HG02610 (cell line): ENCODE measurements around the gene OPCML.

Experiments
- ATAC-seq: cut with Tn5 transposase; IDR thresholded peaks from one replicate; pipeline ENCODE4 v1.9.1; 2021; ENCODE audit warnings: mild to moderate bottlenecking, moderate library complexity; ENCODE audit not compliant: unreplicated experiment

The OPCML gene

DNA sequence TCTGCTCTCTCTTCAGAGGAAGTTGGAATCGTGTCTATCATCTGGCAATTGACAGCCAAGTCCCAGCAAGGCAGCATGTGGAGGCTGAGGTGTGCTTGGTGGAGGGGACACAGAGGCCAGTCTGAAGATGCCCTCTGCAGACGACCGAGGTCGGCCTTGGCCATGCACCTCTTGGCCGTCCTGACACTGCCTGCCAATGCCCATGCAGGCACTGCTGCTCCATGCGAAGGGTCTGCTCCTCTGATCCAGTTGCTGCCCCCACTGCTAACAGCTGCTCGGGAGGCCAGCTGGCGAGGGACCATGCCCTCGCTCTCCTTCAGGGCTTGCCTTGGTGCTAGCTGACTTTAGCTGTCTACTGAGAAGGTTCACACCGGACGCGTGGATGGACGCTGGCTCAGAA is 527.9 kb downstream of the OPCML start:
- ATAC-seq, result no peak

DNA sequence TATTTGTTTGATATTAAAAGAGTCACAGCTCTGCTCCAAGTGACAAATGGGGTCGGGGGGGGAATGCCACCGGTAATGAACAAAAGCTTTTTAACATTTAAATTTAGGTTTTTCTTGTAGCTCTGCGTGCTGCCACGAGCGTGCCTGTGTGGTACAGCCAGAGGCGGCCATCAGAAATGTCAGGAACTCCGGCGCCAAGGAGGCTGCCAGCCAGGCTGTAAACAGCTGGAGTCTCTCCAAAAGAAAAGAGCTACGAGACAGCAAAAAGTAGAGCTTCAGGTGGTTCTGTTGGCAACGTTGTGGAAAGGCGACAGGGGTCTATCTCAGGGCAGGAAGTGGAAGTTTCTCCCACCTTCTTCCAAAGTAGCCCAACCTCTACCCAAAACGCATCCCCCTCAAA is 532.8 kb downstream of the OPCML start:
- no peak for ATAC-seq

DNA sequence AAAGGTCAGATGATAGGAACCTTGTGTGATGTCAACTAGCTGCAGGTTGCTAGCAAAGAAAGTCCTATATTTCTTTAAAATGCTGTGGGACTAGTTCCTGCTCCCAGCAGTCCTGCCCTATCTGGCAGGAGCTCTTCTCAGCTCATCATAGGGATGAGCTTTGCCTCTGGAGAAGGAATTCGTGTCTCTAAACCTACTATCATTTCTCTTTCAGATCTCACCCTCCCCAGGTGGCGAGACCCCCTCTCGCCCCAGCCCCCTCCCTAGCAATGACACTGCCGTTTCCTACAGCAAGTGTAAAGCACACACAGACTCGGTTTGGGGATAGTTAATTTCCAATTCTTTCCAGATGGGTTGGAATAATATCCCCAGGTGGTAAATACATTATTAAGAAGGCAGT is 533.3 kb downstream of the OPCML start:
- ATAC-seq, result no peak

- ATAC-seq, result no peak
These were observed 534.9 kb downstream of the OPCML start for GRCh38 chr11:132997396-132997795.

DNA sequence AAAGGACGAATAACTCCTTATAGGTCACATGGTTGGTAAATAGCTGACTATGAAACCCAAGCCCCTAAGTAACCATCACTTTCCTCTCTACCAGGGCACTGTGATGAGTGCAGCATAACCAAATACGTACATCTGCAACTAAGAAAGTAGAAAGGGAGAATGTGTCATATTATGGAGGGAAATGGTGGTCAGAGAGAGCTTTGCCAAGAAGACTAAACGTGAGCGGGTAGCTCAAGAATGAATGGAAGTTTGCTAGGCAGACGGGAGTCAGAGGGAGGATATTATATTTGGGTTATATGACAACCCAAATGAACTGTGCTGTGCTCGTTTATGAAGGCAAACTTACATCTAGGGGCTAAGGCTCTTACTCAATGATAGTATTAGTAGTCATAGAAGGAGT is 537.3 kb downstream of the OPCML start:
- no peak for ATAC-seq

DNA sequence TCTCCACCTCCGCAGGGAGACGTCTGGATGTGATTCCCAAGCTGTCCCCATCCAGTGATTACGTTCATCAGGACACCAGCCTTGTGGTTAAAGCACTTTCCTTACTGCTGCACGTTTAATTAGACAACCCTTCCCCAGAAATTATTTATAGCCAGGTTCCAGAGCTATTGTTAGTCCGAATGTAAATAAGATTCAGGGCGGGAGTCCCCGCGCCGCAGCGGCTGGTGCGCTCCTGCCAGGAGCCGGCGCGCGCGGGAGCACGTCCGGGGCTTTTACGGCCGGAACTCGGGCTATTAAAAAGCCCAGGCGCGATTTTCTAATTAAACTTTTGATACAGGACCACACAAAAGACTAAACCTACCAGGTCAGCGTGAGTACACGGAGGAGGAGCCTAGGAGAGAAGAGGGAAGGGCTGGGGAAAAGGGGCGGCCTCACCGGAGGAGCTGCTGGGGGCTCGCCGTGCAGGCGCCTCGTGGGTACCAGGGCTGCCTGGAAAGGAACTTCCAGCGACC is 538.3 kb downstream of the OPCML start:
- no peak for ATAC-seq

- ATAC-seq, result no peak
These were observed 539.3 kb downstream of the OPCML start for GRCh38 chr11:132992838-132993631.

DNA sequence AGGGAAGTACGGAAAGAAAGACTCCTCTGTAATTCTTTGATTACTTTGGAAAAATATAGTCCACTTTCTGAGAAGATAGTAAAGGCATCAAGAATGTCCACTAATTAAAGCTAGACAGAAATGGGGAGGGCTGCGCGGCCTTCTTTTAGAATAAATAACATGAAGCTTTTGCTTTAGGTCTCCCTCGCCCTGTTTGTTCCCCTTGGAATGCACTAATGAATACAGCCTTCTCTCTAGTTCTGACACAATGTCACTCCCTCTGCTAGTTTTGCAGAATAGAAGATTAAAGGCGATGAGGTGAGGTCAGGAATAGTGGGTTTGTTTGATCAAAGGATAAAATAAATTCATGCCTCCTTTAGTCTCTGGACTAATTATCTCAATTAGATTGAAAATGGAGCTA is 543.9 kb downstream of the OPCML start:
- no peak for ATAC-seq

DNA sequence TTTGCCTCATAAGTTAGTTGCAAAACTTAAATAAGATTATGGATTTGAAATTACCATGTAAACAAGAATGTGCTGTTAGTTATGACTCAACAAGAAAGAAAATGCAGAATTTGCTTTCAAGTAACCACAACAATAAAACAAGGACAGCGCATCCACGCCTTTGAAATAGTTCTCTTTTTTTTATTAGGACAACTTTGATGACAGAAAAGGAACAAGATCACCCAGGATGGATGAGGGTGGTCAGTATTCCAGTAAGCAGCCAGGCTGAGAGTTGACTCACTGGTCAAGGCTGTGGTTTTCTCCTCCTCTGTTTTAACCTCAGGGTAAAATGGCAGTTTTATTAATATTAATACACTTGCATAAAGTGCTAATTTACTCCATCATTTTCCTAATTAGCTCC is 544.4 kb downstream of the OPCML start:
- ATAC-seq, result no peak

- ATAC-seq, result no peak
These were observed 548.7 kb downstream of the OPCML start for GRCh38 chr11:132983641-132983978.

- ATAC-seq, result no peak
These were observed 549.3 kb downstream of the OPCML start for GRCh38 chr11:132982772-132983640.

GRCh38 chr11:132981131-132981956 is 551.0 kb downstream of the OPCML start:
- no peak for ATAC-seq

DNA sequence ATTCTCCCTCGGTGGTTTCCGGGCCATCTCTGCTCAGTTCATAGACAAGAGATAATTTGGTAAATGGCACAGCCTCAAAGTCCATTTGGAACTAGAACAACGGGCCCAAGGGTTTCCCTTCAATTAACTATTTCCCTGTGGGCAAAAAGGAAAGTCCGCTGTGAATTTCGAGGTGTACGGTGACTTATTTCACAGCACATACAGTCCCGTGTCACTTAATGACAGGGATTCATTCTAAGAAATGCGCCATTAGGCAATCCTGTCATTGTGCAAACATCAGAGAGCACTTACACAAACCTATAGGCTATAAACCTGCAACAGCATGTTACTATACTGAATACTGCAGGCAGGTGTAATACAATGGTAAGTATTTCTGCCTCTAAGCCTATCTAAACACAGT is 551.6 kb downstream of the OPCML start:
- ATAC-seq, result no peak

- ATAC-seq, result no peak
These were observed 554.6 kb downstream of the OPCML start for GRCh38 chr11:132977746-132978145.

DNA sequence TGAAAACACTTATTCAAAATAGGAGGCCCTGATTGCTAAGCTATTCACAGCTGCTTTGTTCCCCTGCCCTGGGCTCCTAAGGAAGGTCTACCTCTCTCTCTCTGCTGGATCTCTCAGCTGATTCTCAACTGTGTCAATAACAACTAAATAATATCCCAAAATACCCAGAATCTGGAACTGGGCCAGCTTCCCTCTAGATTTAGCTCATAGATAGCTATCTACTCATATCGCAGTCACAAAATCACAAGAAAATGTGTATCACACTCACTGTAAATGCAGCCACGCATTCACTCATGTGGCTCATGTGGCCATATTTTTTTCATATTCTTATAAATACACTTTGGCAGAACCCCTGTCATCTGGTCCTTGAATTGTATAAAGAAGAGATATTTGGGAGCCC is 555.1 kb downstream of the OPCML start:
- no peak for ATAC-seq

DNA sequence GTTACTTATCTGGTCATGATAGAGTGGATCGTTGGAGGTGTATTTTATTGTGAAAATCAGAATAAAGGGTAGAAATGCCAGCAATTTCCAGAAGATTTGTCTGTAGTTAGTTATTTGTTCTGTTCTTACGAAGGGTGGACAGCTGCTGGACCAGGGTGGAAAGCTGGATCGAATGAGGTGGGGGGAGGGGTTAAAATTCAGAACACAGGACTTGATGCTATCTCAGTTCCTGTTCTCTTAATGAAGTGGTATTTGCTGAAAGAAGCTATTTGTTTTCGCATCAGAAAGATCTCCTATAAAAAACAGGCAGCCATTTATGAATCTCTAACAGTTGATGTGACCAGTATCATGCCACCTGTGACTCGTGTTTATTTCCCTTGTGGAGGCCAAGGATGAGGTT is 556.2 kb downstream of the OPCML start:
- ATAC-seq, result no peak

- ATAC-seq, result no peak
These were observed 558.6 kb downstream of the OPCML start for GRCh38 chr11:132973686-132974085.

DNA sequence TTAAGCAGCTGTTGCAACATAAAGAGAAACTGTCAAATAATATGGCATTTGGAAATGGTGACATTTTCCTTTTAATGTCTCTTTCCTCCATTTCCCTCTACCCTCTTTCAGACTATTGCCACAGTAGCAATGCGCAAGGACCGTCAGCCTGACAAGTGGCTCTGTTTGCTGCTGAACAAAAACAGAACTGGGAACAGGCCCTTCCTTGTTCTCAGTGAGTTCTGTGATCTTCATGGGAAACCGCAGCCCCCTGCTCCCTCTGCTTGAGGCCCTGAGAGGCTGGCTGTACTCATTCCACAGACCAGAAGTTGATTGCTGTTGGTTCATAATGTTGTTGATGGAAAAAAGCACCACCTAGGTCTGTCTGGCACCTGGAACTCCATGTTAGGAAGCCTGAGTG is 559.7 kb downstream of the OPCML start:
- no peak for ATAC-seq

DNA sequence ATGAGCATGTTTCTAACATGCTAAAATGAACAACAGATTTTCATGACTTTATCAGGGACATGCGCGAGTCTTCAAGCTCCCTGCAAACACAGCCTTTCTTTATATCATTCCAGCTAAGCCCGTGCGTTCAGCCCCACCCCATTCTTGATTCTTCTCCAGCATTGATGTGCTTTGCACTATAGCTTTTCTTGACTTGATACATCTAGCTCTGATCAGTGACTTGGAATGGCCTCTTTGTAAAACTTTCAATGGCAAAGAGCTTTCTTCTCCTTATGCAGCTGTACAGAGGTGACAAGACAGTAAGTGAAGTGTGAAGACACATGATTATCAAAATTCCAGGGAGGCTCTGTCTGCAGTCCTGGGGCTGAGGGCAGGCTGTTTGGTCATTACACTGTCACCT is 561.0 kb downstream of the OPCML start:
- no peak for ATAC-seq

DNA sequence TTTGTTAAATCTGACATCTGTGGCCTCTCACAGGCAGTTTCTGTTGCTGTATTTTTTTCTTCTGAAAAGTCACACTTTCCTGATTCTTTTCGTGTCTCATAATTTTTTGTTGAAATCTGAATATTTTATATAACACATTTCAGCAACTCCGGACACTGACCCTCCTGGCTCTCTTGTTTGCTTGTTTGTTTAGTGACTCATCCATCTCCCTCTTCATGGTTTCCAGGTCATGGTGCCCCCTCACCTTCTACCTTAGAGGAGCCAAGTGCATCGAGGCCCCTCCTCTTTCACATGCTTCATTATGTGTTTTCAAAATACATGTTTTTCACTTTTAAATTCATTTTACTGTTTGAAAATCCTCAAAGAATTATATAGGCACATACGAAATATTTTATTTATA is 562.4 kb downstream of the OPCML start:
- ATAC-seq, result no peak

- peak; percentile 39 for ATAC-seq
These were observed 570.3 kb downstream of the OPCML start for GRCh38 chr11:132962041-132962440.
